GM18873 (cell line): ENCODE results near the gene EFCAB14.
A peak's percentile ranks its signal among the peaks of the same experiment; 100 is the strongest.
"Not testable (repeated sequence)": the region's sequence is repeated elsewhere in the genome, so short reads cannot be mapped to it uniquely, and the experiment has no call there.

Experiments used
- ATAC-seq: cut with Tn5 transposase; IDR thresholded peaks from one replicate; pipeline ENCODE4 v1.9.1; 2021; ENCODE audit warnings: mild to moderate bottlenecking, moderate library complexity, moderate number of reproducible peaks; ENCODE audit not compliant: unreplicated experiment, low FRiP score

Gene EFCAB14

GRCh38 chr1:46687921-46688509 lies 30.9 kb downstream of the EFCAB14 start:
- no peak for ATAC-seq

- ATAC-seq, result no peak
Measured at GRCh38 chr1:46687093-46687659, 31.7 kb downstream of the EFCAB14 start.

GRCh38 chr1:46686255-46686654 lies 32.7 kb downstream of the EFCAB14 start:
- no peak for ATAC-seq

- ATAC-seq, result no peak
Measured at GRCh38 chr1:46684670-46685069, 34.2 kb downstream of the EFCAB14 start.

- no peak for ATAC-seq
Measured at GRCh38 chr1:46682064-46682463, 36.9 kb downstream of the EFCAB14 start.

- no peak for ATAC-seq
Measured at GRCh38 chr1:46681333-46682034, 37.4 kb downstream of the EFCAB14 start.

- ATAC-seq, result no peak
Measured at GRCh38 chr1:46679789-46680573, 38.9 kb downstream of the EFCAB14 start.

- no peak for ATAC-seq
Measured at GRCh38 chr1:46677339-46677738, 41.6 kb downstream of the EFCAB14 start.

- ATAC-seq, result no peak
Measured at GRCh38 chr1:46676531-46676930, 42.4 kb downstream of the EFCAB14 start.

GRCh38 chr1:46675549-46676314 lies 43.2 kb downstream of the EFCAB14 start:
- ATAC-seq, result peak; percentile 50

GRCh38 chr1:46673749-46674182 lies 45.1 kb downstream of the EFCAB14 start:
- ATAC-seq, result no peak

GRCh38 chr1:46672696-46673095 lies 46.2 kb downstream of the EFCAB14 start:
- no peak for ATAC-seq

- ATAC-seq, result no peak
Measured at GRCh38 chr1:46671554-46671953, 47.4 kb downstream of the EFCAB14 start, which contains the start of gene TEX38. Gene TEX38 (plus strand): TSS chr1:46671854. CDS start chr1:46671935, 81 bp downstream.

GRCh38 chr1:46670134-46670533 lies 48.8 kb downstream of the EFCAB14 start:
- ATAC-seq, result no peak

- ATAC-seq, result no peak
Measured at GRCh38 chr1:46667782-46668760, 50.8 kb downstream of the EFCAB14 start, which contains the start of gene ATPAF1. Gene ATPAF1 (minus strand): TSS chr1:46668364. CDS start chr1:46668322, 42 bp downstream.

- ATAC-seq, result no peak
Measured at GRCh38 chr1:46665983-46666382, 52.9 kb downstream of the EFCAB14 start.

- ATAC-seq, result not testable (repeated sequence)
Measured at GRCh38 chr1:46662919-46663318, 56.0 kb downstream of the EFCAB14 start.

GRCh38 chr1:46660116-46660515 lies 58.8 kb downstream of the EFCAB14 start:
- not testable (repeated sequence) for ATAC-seq

- no peak for ATAC-seq
Measured at GRCh38 chr1:46659307-46659870, 59.5 kb downstream of the EFCAB14 start.
